Stomach smooth muscle (tissue), 2 donors: Measurements from ENCODE around the gene MAPRE3.

Source experiments
- H3K27ac ChIP-seq: one replicate; pipeline ENCODE4 v1.7.0; 2013; ENCODE audit warnings: mild to moderate bottlenecking, low read length, inconsistent platforms
- H3K27me3 ChIP-seq, 2 donors: one replicate each; pipeline ENCODE4 v1.7.0; 2013; ENCODE audit warnings: low read length in 2 of 2; ENCODE audit not compliant: insufficient read depth in 2 of 2, control insufficient read depth in 1 of 2
- H3K36me3 ChIP-seq, 2 donors: one replicate each; pipeline ENCODE4 v1.7.0; 2013; ENCODE audit warnings: low read length in 2 of 2; ENCODE audit not compliant: control insufficient read depth in 2 of 2, insufficient read depth in 2 of 2
- H3K4me1 ChIP-seq: one replicate; pipeline ENCODE4 v1.7.0; 2013; ENCODE audit warnings: low read length; ENCODE audit not compliant: control insufficient read depth, insufficient read depth
- H3K4me3 ChIP-seq, 2 donors: one replicate each; pipeline ENCODE4 v1.7.0; 2013; ENCODE audit warnings: low read length in 2 of 2
- H3K9ac ChIP-seq, 2 donors: one replicate each; pipeline ENCODE4 v1.7.0; 2013; ENCODE audit warnings: low read length in 2 of 2, mild to moderate bottlenecking in 1 of 2
- H3K9me3 ChIP-seq, 2 donors: one replicate each; pipeline ENCODE4 v1.7.0; 2013; ENCODE audit warnings: low read length in 2 of 2; ENCODE audit not compliant: control insufficient read depth in 2 of 2
- donor health status: healthy.
- donor health status: Pancreatic carcinoma.

Gene MAPRE3

DNA sequence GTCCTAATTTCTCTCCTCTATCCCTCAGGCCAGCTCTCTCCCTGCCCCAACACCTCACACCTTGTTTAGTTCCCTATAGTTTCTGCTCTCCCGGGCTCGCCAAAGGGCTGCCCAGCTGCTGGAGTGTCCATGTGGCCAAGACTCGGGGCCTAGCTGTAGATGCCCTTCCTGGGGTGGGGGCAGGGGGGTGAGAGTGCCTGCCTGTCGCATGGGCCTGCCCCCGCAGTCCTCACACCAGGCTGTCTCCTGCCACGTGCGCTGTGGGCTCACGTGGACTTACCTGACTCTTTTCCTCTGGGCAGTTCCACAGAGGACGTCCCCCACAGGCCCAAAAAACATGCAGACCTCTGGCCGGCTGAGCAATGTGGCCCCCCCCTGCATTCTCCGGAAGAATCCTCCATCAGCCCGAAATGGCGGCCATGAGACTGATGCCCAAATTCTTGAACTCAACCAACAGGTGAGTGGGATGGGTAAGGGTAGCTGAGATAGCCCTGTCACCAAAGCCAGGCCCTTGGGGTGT is 54.9 kb downstream of the MAPRE3 start:
- Histone ChIP-seq H3K36me3 (peaks cover 16 to 26% of the 10 kb centered on the region in 2 donors), H3K4me1 (peaks cover 7% of the 10 kb centered on the region), H3K9me3 (no peaks in the 10 kb centered on the region), H3K4me3 (no peak overlapping the region), H3K27me3 (no peaks in the 10 kb centered on the region), H3K9ac (no peak overlapping the region), H3K27ac (no peak overlapping the region)

DNA sequence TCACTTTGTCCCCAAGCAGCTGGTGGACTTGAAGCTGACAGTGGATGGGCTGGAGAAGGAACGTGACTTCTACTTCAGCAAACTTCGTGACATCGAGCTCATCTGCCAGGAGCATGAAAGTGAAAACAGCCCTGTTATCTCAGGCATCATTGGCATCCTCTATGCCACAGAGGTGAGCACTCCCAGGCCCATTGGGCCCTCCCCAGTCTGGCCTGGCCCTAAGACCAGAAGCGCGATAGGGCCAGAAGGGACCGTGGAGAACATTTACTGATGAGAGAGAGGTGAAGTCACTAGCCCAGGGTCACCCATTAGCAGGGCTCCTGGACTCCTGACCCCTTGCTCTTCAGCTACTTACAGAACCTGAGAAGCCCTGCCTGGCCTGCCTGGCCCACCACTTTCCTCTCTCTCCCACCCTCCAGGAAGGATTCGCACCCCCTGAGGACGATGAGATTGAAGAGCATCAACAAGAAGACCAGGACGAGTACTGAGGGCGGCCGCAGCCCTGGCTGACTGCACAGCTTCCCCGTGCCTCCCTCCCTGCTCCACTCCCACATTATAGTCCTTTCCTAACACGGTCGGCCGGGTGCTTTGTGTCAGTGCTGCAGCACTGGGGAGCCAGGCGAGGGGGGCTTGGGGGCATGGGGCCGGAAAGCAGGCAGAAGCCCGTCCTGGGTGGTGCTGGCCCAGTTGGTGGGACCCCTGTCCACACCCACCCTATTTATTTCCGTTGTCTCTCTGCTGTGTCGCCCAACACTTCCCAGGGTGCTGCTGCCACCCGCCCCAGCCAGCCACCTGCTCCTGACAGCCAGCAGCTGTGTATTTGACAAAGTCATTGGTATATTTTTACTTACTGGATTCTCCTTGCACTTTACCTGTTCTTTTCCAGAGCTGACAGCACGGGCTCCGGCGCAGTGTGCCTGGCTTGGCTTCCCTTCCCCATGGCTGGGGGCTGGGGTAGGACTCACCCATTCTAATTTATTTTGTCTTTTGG is 55.7 kb downstream of the MAPRE3 start:
- peaks cover 16 to 26% of the 10 kb centered on the region in 2 donors for H3K36me3 ChIP-seq
- no peak overlapping the region for H3K9ac ChIP-seq

DNA sequence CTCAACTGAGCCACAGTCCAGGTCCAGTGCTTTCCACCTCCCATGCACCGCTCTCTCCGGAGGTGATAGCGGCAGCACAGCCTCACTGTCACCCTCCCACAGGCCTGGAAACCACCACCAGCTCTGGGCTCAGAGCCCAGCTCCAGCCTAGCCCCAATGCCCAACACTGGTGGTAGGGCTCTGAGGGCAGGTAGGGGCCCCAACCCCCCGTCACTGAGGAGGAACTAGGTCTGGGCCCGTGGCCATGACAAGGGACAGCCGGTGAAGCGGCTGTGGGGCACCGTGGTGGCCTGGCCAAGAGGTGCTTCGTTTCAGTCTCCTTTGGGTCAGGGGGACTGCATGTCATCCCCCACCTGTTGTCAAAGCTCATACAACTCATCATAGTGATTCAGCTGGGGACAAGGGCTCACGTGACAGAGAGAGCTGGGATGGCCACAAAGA is 56.8 kb downstream of the MAPRE3 start:
- no peak overlapping the region for H3K9ac ChIP-seq

More for the DNA sequence above, 55.7 kb downstream of the MAPRE3 start:
- H3K9me3 ChIP-seq, result no peaks in the 10 kb centered on the region
- peaks cover 2% of the 10 kb centered on the region for H3K4me1 ChIP-seq
- no peaks in the 10 kb centered on the region for H3K27me3 ChIP-seq
- H3K4me3 ChIP-seq, result no peak overlapping the region
- H3K27ac ChIP-seq, result no peak overlapping the region

DNA sequence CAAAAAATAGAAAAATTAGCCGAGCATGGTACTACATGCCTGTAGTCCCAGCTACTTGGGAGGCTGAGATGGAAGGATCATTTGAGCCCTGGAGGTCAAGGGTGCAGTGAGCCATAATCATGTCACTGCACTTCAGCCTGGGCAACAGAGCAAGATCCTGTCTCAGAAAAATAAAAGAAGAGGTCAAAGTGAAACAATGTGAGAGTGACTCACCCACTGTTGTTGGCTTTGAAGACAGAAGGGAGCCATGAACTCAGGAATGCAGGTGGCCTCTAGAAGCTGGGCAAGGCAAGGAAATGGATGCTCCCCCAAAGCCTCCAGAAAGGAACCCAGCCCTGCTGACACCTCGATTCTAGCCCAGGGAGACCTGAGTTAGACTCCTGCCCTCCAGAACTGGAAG is 58.6 kb downstream of the MAPRE3 start:
- peaks cover 0 to 10% of the 10 kb centered on the region in 2 donors for H3K36me3 ChIP-seq
- peaks cover 13% of the 10 kb centered on the region for H3K4me1 ChIP-seq
- H3K4me3 ChIP-seq, result no peak overlapping the region
- no peak overlapping the region for H3K27ac ChIP-seq
- no peak overlapping the region for H3K9ac ChIP-seq
- no peaks in the 10 kb centered on the region for H3K27me3 ChIP-seq
- no peaks in the 10 kb centered on the region for H3K9me3 ChIP-seq

More for the DNA sequence above, 56.8 kb downstream of the MAPRE3 start:
- H3K27ac ChIP-seq, result no peak overlapping the region
- no peaks in the 10 kb centered on the region for H3K27me3 ChIP-seq
- H3K36me3 ChIP-seq, result peaks cover 14 to 24% of the 10 kb centered on the region in 2 donors
- H3K4me3 ChIP-seq, result no peak overlapping the region
- no peaks in the 10 kb centered on the region for H3K9me3 ChIP-seq
- peaks cover 3% of the 10 kb centered on the region for H3K4me1 ChIP-seq

DNA sequence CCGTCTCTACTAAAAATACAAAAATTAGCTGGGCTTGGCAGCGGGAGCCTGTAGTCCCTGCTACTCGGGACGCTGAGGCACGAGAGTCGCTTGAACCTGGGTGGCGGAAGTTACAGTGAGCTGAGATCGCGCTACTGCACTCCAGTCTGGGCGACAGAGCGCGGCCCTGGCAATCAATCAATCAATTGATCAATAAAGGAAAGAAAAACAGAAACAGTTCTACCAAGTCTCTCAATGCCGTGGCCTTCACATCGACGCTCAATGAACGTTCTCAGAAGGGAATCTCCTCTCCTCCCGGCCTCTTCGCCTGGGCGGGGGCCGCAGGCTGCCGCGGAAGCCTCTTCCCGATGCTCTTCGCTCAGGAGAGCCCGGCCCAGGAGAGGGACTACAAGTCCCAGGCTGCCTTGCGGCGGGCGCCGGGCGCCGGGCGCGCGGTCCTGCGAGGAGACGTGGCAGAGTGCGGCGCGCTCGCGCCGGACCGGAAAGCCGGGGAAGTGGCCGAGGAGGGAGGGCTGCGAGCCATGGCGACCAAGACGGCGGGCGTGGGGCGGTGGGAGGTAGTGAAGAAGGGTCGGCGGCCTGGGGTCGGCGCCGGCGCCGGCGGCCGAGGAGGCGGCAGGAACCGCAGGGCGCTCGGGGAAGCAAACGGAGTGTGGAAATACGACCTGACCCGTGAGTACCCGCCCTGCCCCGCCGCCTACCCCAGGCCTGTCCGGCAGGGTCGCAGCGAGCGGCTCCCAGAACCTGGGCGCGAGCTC is 62.2 kb downstream of the MAPRE3 start, which contains the start of gene TMEM214:
TMEM214 (plus strand) TSS at position 471 of the 758 bp plus-strand sequence; CDS start at position 522, 51 bp downstream.
- H3K9me3 ChIP-seq, result no peaks in the 10 kb centered on the region
- H3K9ac ChIP-seq, result peak within 1 kb of the TSS; percentile 62 to 94
- H3K4me3 ChIP-seq, result peak within 1 kb of the TSS; percentile 86 to 98
- peaks cover 23 to 28% of the 10 kb centered on the region in 2 donors for H3K36me3 ChIP-seq
- H3K27me3 ChIP-seq, result no peaks in the 10 kb centered on the region
- H3K27ac ChIP-seq, result peak within 1 kb of the TSS; percentile 31
- H3K4me1 ChIP-seq, result peaks cover 18% of the 10 kb centered on the region

DNA sequence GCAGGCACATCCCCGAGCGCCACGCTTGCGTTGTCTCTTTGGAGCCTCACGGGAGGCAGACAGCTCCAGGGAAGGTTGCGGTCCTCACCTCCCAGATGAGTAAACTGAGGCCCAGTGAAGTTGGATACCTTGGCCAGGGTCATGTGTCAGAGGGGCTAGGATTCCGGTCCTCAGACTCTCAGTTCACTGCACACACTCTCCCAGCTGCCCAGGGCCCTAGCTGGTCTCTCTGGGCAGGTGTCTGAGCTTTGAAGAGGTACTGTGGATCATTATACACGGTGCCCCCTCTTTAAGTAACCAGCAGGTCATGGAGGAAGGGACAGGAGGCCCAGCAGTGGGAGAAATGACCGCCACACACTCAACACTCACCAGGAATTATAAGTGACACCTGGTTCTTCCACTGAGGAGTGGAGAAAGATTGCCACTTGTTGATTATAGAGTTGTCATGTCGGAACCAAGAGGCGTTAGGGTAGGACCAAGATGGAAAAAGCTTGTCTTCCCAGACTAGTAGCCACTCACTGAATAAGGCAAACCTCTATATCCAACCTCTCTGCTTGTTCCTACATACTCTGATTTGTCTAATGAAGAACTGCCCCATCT is 62.9 kb downstream of the MAPRE3 start:
- Histone ChIP-seq H3K27ac (peak overlapping the region; percentile 31), H3K4me1 (peaks cover 18% of the 10 kb centered on the region), H3K36me3 (peaks cover 30 to 35% of the 10 kb centered on the region in 2 donors), H3K27me3 (no peaks in the 10 kb centered on the region), H3K4me3 (peak overlapping the region; percentile 86 to 98), H3K9ac (peak overlapping the region; percentile 62 to 94), H3K9me3 (no peaks in the 10 kb centered on the region)

DNA sequence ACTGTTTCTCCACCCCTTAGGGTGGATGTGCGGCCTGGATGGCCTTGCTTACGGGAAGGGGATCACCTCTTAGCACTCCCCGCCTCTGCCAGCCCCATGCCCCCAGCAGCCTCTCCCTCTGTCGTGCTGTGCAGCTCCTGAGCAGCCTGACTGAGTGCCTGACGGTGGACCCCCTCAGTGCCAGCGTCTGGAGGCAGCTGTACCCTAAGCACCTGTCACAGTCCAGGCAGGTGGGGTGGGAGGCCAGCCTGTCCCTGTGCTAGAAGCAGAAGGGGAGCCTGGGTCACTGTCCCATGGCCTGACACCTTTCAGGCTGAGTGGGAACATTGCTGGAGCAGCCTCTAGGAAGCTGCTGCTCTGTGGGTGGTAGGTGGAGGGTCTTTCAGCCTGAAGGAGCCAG is 67.6 kb downstream of the MAPRE3 start:
- Histone ChIP-seq H3K27ac (no peak overlapping the region), H3K9me3 (no peaks in the 10 kb centered on the region), H3K27me3 (no peaks in the 10 kb centered on the region), H3K4me1 (peaks cover 26% of the 10 kb centered on the region), H3K4me3 (no peak overlapping the region), H3K9ac (no peak overlapping the region), H3K36me3 (peaks cover 50 to 62% of the 10 kb centered on the region in 2 donors)

DNA sequence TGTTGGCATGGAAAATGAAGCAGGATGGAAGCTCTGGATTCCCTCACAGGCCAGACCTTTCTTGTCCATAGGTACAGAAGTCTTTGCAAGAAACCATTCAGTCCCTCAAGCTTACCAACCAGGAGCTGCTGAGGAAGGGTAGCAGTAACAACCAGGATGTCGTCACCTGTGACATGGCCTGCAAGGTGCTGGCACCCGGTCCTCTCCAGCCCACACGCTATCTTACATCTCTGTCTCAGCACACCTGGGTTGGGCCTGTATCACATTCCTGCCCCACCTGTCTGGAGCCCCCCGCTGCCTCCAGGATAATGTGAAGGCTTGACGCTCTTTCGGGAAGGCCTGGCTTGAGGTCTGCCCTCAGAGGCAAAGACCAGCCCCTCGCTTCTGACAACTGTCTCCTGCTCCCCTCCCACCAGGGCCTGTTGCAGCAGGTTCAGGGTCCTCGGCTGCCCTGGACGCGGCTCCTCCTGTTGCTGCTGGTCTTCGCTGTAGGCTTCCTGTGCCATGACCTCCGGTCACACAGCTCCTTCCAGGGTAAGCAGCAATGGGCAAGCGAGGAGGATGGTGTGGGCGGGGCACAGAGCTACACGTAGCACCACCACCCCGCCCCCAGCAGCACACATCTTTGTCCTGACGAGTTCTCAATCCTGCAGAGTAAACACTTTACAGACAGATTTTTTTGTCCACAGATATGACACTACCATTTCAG is 68.3 kb downstream of the MAPRE3 start:
- no peaks in the 10 kb centered on the region for H3K27me3 ChIP-seq
- H3K4me3 ChIP-seq, result no peak overlapping the region
- no peak overlapping the region for H3K27ac ChIP-seq
- no peaks in the 10 kb centered on the region for H3K9me3 ChIP-seq
- H3K4me1 ChIP-seq, result peaks cover 19% of the 10 kb centered on the region
- H3K9ac ChIP-seq, result no peak overlapping the region
- H3K36me3 ChIP-seq, result peaks cover 50 to 62% of the 10 kb centered on the region in 2 donors

DNA sequence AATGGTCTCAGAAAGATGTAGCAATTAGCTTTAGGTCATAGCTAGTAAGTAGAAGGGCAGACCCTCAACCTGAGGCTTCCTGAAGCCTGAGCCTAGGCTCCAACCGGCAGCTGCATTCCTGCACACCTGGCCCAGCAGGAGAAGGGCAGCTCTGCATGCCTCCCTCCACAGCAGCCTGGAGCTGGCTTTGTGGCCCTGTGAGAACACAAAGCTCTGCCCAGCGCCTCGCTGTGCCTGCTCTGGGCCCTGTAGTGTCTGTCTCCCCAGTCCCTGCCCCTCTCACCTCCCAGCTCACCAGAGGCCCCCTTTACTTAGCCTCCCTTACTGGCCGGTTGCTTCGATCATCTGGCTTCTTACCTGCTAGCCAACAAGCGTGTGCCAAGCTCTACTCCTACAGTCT is 69.0 kb downstream of the MAPRE3 start:
- no peaks in the 10 kb centered on the region for H3K27me3 ChIP-seq
- H3K9me3 ChIP-seq, result no peaks in the 10 kb centered on the region
- H3K36me3 ChIP-seq, result peaks cover 50 to 62% of the 10 kb centered on the region in 2 donors
- no peak overlapping the region for H3K4me3 ChIP-seq
- no peak overlapping the region for H3K9ac ChIP-seq
- H3K27ac ChIP-seq, result no peak overlapping the region
- H3K4me1 ChIP-seq, result peaks cover 15% of the 10 kb centered on the region
